Thymus (tissue), 11 donors: ENCODE measurements around the gene CDH4. TPM values are rescaled to one million over a fixed set of nuclear protein-coding genes. Genes with fewer than 3 reads are reported as not detected.

ENCODE experiments used
- DNase-seq, 9 donors: peaks; one replicate each; pipeline ENCODE4 v3.0.0-alpha.2; 2013; ENCODE audit warnings: low spot score in 9 of 9, low read depth in 6 of 9, missing footprints in 1 of 9
- H3K27ac ChIP-seq, 2 donors: one replicate each; pipeline ENCODE4 v1.5.1; 2013; ENCODE audit warnings: control low read depth in 1 of 2, low read depth in 1 of 2, low read length in 1 of 2, mild to moderate bottlenecking in 1 of 2, moderate library complexity in 1 of 2
- H3K27me3 ChIP-seq, 2 donors: one replicate each; pipeline ENCODE4 v1.5.1; 2013; ENCODE audit warnings: low read length in 1 of 2; ENCODE audit not compliant: control insufficient read depth in 2 of 2, insufficient read depth in 1 of 2
- H3K36me3 ChIP-seq, 2 donors: one replicate each; pipeline ENCODE4 v1.5.1; 2013; ENCODE audit warnings: low read length in 1 of 2, mild to moderate bottlenecking in 1 of 2, moderate library complexity in 1 of 2; ENCODE audit not compliant: control insufficient read depth in 2 of 2, insufficient read depth in 2 of 2
- H3K4me1 ChIP-seq, 2 donors: one replicate each; pipeline ENCODE4 v1.5.1; 2013; ENCODE audit warnings: low read length in 2 of 2; ENCODE audit not compliant: control insufficient read depth in 2 of 2, insufficient read depth in 2 of 2
- H3K4me3 ChIP-seq, 2 donors: one replicate each; pipeline ENCODE4 v1.5.1; 2013; ENCODE audit warnings: low read length in 2 of 2, control low read depth in 1 of 2, mild to moderate bottlenecking in 1 of 2
- H3K9me3 ChIP-seq, 2 donors: one replicate each; pipeline ENCODE4 v1.5.1; 2013; ENCODE audit warnings: low read length in 1 of 2, mild to moderate bottlenecking in 1 of 2; ENCODE audit not compliant: control insufficient read depth in 2 of 2, insufficient read depth in 1 of 2
- WGBS: extraction: QIAGEN DNeasy Blood & Tissue Kit; methylation state at CpG from one replicate; pipeline ENCODE4 v1.1.7; 2013; 5-methylcytosine and 5-hydroxymethylcytosine counted together
- polyA plus RNA-seq: library from polyadenylated mRNA; stranded (reverse); fragments of 200-250 nt; gene quantifications from one replicate; pipeline ENCODE4 v1.2.3, GENCODE V29; 2013
- total RNA-seq: library from RNA; stranded (reverse); fragments of 120-200 nt; gene quantifications from one replicate; pipeline ENCODE4 v1.2.4, GENCODE V29; 2013
- donor health status: healthy.

The CDH4 gene
- total and polyA plus RNA-seq, 2 donors: 0.34 to 0.61 TPM

DNA sequence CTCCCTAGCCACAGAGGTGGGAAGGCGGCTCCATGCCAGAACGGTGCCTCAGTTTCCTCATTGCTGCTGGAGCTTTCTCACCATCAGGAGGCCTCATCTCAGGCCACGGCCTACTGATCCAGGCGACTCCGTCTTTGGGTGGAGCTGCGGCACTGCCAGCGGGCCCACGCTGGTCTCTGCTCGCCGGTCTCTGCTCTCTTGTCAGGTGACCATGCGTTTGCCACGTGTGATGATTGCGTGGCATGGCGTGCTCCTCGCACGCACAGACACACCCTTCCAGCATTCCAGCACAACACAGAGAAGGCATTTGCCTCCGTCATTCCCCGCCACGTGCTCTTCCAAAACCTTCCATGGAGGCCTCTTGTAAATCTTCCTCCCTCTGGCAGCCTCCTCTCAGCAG, 271.1 kb downstream of the CDH4 start:
- Histone ChIP-seq H3K9me3 (peaks cover 0 to 6% of the 10 kb centered on the region in 2 donors), H3K36me3 (no peaks in the 10 kb centered on the region), H3K4me3 (no peak overlapping the region), H3K27ac (no peak overlapping the region), H3K27me3 (peaks cover 0 to 2% of the 10 kb centered on the region in 2 donors), H3K4me1 (no peaks in the 10 kb centered on the region)
- DNase-seq: no peak
- 97% methylated on average over 19 of the region's 19 CpGs for WGBS

DNA sequence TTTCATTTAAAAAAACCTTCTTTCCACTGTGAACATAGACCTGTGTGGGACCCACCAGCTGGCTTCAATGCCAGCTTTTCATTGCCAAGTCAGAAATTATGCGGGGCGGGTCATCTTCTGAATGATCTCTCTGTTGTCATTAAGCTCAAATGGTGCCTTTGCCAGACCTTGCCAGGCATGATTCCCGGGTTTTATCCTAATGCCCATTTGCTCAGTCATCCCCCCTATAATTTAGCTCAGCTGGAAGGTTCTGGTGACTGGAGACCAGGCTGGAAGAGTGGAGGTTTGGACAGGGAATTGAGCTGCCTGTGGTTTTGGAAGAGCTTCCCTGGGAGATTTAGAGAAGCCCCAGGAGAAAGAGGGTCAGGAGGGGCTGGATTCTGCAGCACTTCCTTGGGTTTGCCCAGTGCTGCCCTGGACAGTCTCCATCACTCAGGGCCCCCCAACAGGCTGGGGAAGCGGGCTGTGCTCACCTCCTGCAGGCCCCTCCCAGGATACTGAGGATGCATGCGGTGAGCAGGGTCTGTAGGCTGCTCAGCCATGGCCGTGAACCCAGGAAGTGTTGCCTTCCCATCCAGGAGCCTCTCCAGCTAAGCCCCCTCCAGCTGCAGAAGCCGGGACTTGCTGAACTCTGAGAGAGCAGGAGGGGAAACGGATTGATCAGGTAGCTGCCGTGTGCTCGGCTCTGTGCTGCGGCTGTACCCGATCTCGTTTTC, 273.0 kb downstream of the CDH4 start:
- Histone ChIP-seq H3K27me3 (peaks cover 0 to 2% of the 10 kb centered on the region in 2 donors), H3K4me1 (no peaks in the 10 kb centered on the region)
- whole genome bisulfite sequencing: 80% methylated on average over 13 of the region's 13 CpGs

DNA sequence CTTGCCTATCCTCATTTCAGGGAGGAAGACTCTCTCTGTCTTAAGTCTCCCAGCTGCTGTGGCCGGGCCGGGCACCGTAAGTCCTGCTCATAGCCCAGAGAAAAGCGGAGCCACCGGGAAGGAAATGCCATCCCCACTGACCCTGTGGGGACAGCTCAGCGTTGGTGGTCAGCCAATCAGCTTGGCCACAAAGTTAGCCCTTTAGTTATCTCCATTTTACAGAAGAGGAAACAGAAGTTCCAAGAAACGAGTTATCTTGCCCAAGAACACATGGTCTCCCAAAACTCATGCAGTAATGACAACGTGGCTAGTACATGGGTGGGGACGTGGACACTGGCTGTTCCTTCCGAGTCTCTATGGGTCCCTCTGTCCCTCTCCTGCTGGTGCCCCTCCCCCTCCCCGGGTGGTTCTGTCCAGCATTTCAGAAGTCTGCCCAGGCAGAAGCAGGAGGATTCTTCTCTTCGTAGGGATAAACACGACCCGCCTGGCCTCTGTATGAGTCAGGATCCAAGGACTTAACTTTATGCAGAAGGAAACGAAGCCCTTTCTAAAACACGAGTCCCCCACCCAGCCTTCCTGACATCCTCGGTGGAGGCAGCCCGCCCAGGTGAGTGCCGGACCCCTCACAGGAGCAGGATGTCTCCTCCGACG, 273.8 kb downstream of the CDH4 start:
- Histone ChIP-seq H3K9me3 (peaks cover 0 to 8% of the 10 kb centered on the region in 2 donors), H3K36me3 (no peaks in the 10 kb centered on the region), H3K27me3 (peaks cover 0 to 2% of the 10 kb centered on the region in 2 donors), H3K4me1 (no peaks in the 10 kb centered on the region), H3K27ac (no peak overlapping the region), H3K4me3 (no peak overlapping the region)
- no peak for DNase-seq
- WGBS: 66% methylated on average over 21 of the region's 21 CpGs

More for the DNA sequence above, 273.0 kb downstream of the CDH4 start:
- no peak for DNase-seq
- H3K36me3 ChIP-seq: no peaks in the 10 kb centered on the region
- no peak overlapping the region for H3K27ac ChIP-seq
- no peak overlapping the region for H3K4me3 ChIP-seq
- H3K9me3 ChIP-seq: peaks cover 0 to 5% of the 10 kb centered on the region in 2 donors

DNA sequence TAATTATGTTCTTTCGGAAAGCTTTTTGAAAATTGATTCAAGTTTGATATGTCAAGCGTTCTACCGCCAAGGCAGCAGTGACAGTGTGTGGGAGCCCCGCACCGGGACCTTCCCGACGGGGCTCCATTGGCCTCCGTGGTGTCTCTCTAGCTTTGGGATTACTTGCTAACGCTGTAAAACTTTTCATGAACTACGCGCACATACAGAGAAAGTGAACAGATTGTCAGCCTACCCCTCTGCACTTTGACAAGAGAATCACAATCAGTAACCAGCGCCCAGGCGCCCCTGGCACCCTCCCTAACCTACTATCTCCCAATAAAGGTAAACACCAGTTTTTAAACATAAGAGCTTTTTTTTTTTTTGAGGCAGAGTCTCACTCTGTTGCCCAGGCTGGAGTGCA, 274.8 kb downstream of the CDH4 start:
- WGBS: 96% methylated on average over 13 of the region's 13 CpGs
- Histone ChIP-seq H3K27ac (no peak overlapping the region), H3K36me3 (no peaks in the 10 kb centered on the region)

DNA sequence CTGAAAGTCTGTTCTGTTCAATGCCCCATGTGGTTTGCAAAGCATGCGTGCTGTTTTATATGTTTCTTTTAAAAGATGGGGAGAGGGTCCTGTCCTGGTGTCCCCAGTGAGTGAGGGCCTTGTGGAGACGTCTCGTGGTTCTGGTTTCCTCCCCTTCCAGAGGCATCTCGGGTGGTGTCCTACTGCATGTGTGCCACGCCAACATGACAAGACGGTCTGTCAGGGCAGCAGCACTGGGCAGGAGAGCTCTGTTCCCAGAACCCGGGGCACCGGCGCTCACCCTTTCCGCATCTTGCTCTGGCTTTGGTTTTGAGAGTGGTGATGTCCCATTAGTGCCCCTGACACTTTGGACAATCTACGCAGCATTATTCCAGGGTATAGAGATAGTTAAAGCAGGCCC, 275.6 kb downstream of the CDH4 start:
- H3K4me1 ChIP-seq: no peaks in the 10 kb centered on the region
- H3K36me3 ChIP-seq: no peaks in the 10 kb centered on the region
- WGBS: 96% methylated on average over 11 of the region's 11 CpGs
- H3K27me3 ChIP-seq: peaks cover 0 to 2% of the 10 kb centered on the region in 2 donors
- no peak overlapping the region for H3K27ac ChIP-seq
- peaks cover 0 to 7% of the 10 kb centered on the region in 2 donors for H3K9me3 ChIP-seq
- DNase-seq: no peak
- no peak overlapping the region for H3K4me3 ChIP-seq

More for the DNA sequence above, 274.8 kb downstream of the CDH4 start:
- Histone ChIP-seq H3K9me3 (peaks cover 0 to 9% of the 10 kb centered on the region in 2 donors), H3K27me3 (peaks cover 0 to 2% of the 10 kb centered on the region in 2 donors), H3K4me3 (no peak overlapping the region), H3K4me1 (no peaks in the 10 kb centered on the region)
- DNase-seq: no peak

DNA sequence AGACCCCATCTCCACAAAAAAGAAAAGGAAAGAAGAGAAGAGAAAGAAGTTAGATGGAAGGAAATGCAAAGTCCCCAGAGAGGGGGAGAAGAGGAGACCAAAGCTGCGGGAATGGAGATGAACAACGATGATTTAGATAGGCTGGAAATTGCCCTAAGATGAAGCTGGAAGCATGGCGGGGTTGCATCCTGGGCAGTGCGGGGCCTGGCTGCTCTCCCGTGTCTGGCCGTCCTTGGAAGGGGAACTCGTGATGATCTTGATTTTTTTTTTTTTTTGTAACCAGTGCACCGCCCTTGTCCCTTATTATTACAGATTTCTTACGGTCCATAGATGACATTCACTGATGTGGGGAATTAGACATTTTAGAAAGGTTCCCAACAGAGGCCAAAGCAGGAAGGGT, 276.5 kb downstream of the CDH4 start:
- no peaks in the 10 kb centered on the region for H3K36me3 ChIP-seq
- WGBS: 91% methylated on average over 9 of the region's 9 CpGs
- H3K9me3 ChIP-seq: peaks cover 0 to 9% of the 10 kb centered on the region in 2 donors
- H3K4me1 ChIP-seq: no peaks in the 10 kb centered on the region
- no peak for DNase-seq
- H3K27ac ChIP-seq: no peak overlapping the region
- no peak overlapping the region for H3K4me3 ChIP-seq
- peaks cover 0 to 2% of the 10 kb centered on the region in 2 donors for H3K27me3 ChIP-seq

DNA sequence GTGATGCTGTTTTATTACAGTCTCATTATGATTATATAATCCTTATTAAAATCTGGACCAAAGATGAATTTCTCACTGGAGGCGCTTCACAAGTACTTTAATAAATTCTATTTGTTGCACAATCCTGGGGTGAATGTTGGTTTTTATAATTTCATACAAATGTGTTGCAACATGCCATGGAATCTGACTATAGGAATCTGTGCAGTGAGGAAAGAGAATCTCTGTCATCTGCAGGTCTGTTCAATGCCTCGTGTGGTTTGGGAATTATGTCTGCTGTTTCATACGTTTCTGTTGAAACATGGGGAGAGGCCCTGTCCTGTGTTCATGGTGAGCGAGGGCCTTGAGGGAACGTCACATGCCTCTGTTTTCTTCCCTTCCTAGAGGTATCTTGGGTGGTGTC, 277.3 kb downstream of the CDH4 start:
- Histone ChIP-seq H3K9me3 (peaks cover 0 to 9% of the 10 kb centered on the region in 2 donors), H3K27me3 (peaks cover 0 to 2% of the 10 kb centered on the region in 2 donors), H3K4me1 (no peaks in the 10 kb centered on the region), H3K36me3 (no peaks in the 10 kb centered on the region), H3K27ac (no peak overlapping the region), H3K4me3 (no peak overlapping the region)
- DNase-seq: no peak
- WGBS: 90% methylated on average over 5 of the region's 5 CpGs

DNA sequence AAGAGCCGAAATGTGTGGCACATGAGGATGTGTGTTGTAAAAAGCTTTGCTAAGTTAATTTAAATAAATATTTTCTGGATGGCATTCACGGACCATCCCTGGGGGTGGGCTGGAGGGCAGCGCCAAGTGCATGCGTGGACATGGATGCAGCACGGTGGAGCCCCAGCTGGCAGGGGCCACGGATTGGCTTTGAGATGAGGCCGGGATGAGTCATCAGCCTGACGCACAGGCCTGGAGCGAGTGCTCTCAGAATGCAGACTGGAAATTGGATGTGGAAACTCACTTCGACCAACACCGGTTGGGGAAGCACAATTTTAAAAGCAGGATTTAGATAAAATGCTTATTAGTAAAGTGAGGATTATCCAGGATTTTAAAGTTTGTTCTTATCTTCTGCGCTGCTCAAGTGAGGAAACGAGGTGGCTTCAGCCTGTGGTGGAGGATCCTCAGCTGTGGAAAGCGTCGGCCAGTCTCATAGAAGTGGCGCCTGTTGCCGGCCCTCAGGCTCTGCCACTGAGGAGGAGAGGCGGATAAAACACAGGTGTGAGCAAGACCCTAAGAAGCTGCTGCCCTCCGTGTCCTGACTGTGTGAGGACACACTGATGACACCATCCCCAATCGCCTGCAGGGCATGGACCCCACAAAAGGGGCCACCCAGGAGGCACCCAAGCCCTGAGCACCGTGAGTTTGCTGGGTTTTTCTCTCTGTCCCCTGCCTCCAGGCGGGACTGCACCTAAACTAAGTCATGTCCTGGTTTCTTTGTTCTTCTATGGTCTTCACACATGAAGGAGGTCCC, 279.7 kb downstream of the CDH4 start:
- H3K36me3 ChIP-seq: no peaks in the 10 kb centered on the region
- H3K4me3 ChIP-seq: no peak overlapping the region
- no peaks in the 10 kb centered on the region for H3K27me3 ChIP-seq
- DNase-seq: no peak
- no peak overlapping the region for H3K27ac ChIP-seq
- peaks cover 0 to 10% of the 10 kb centered on the region in 2 donors for H3K9me3 ChIP-seq
- WGBS: 93% methylated on average over 22 of the region's 22 CpGs
- no peaks in the 10 kb centered on the region for H3K4me1 ChIP-seq

DNA sequence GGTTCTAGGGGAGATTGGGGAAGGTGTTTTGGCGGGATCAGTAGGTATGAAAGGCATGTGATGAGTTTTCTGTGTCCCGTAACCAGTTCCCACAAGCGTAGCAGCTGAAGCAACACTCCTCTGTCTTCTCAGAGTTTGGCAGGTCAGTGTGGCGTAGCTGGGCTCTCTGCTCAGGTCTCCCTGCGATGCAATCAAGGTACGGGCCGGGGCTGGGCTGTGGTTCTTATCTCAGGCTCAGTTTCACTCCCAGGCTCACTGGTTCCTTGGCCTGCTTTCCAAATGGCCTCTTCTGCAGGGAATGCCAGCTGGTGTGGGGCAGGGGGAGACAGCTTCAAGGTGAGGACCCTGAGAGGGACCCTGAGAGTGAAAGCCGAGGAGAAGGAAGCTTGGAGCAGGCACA, 280.7 kb downstream of the CDH4 start:
- Histone ChIP-seq H3K27me3 (no peaks in the 10 kb centered on the region), H3K36me3 (no peaks in the 10 kb centered on the region), H3K4me3 (no peak overlapping the region), H3K4me1 (no peaks in the 10 kb centered on the region), H3K9me3 (peaks cover 0 to 11% of the 10 kb centered on the region in 2 donors), H3K27ac (no peak overlapping the region)
- 90% methylated on average over 8 of the region's 8 CpGs for WGBS
- DNase-seq: no peak
